IMR-90 (cell line): ENCODE measurements around the gene DCLK1. TPM values are rescaled to one million over a fixed set of nuclear protein-coding genes. Genes with fewer than 3 reads are reported as not detected.

Experiments
- ATAC-seq: fragments of 200-7000 bp; cut with Tn5 transposase; 2 replicates; pipeline ENCODE4 v1.9.1; 2020; ENCODE audit warnings: low read depth, mild to moderate bottlenecking, moderate library complexity
- BruUV-seq: library from RNA; stranded (reverse); fragments of 400-500 nt; replicated peaks from 2 replicates; lab custom pipeline; 2021; lab: Mats Ljungman, UMichigan
- CTCF ChIA-PET: fragments of 300-600 bp; formaldehyde crosslinking; extraction: SDS; loops from one replicate; lab custom pipeline; 2021; ENCODE audit warnings: antibody characterized with exemption; lab: Yijun Ruan, JAX
- POLR2A ChIA-PET: fragments of 300-600 bp; sonication (Branson Sonifier 250); formaldehyde crosslinking; loops from one replicate; lab custom pipeline; 2022; ENCODE audit warnings: antibody characterized with exemption; ENCODE audit not compliant: unreplicated experiment; lab: Charles Lee
- DNase-seq: peaks from one replicate; pipeline ENCODE4 v3.0.0; 2013
- H2AFZ ChIP-seq: replicated peaks from 2 replicates; pipeline ENCODE3; 2013; ENCODE audit warnings: low read length, mild to moderate bottlenecking; ENCODE audit not compliant: poor library complexity
- H2AK5ac ChIP-seq: 2 replicates; pipeline ENCODE4 v1.6.1; 2013; ENCODE audit warnings: low read depth, low read length, inconsistent platforms
- H2AK9ac ChIP-seq: replicated peaks from 2 replicates; pipeline ENCODE3; 2013; ENCODE audit warnings: mild to moderate bottlenecking, low read depth, low read length, moderate library complexity; ENCODE audit not compliant: poor library complexity
- H2BK120ac ChIP-seq: 2 replicates; pipeline ENCODE4 v1.6.1; 2013; ENCODE audit warnings: low read depth, low read length, inconsistent platforms
- H2BK15ac ChIP-seq: 3 replicates; pipeline ENCODE4 v1.6.1; 2013; ENCODE audit warnings: low read depth, low read length, inconsistent platforms
- H2BK20ac ChIP-seq: 2 replicates; pipeline ENCODE4 v1.6.1; 2013; ENCODE audit warnings: low read depth, mild to moderate bottlenecking, inconsistent platforms, low read length, moderate library complexity
- H2BK5ac ChIP-seq: 2 replicates; pipeline ENCODE4 v1.6.1; 2013; ENCODE audit warnings: mild to moderate bottlenecking, low read depth, low read length, inconsistent platforms; ENCODE audit not compliant: poor library complexity, severe bottlenecking
- H3K14ac ChIP-seq: replicated peaks from 2 replicates; pipeline ENCODE4 v1.6.1; 2013; ENCODE audit warnings: low read depth, low read length, inconsistent platforms
- H3K18ac ChIP-seq: 2 replicates; pipeline ENCODE4 v1.6.1; 2013; ENCODE audit warnings: low read depth, low read length, control low read depth
- H3K23ac ChIP-seq: 2 replicates; pipeline ENCODE4 v1.6.1; 2013; ENCODE audit warnings: low read depth, low read length, inconsistent platforms
- H3K27ac ChIP-seq: 2 replicates; pipeline ENCODE4 v1.5.1; 2013; ENCODE audit warnings: mild to moderate bottlenecking, control low read depth, low read length; ENCODE audit not compliant: insufficient read depth
- H3K27me3 ChIP-seq: 2 replicates; pipeline ENCODE4 v1.6.1; 2013; ENCODE audit warnings: low read length; ENCODE audit not compliant: control insufficient read depth, insufficient read depth
- H3K36me3 ChIP-seq: 2 replicates; pipeline ENCODE4 v1.6.1; 2013; ENCODE audit warnings: low read length, mixed read lengths; ENCODE audit not compliant: control insufficient read depth, insufficient read depth
- H3K4ac ChIP-seq: 2 replicates; pipeline ENCODE4 v1.6.1; 2013; ENCODE audit warnings: low read depth, low read length, inconsistent platforms
- H3K4me1 ChIP-seq: 2 replicates; pipeline ENCODE4 v1.6.1; 2013; ENCODE audit warnings: low read length, mixed read lengths; ENCODE audit not compliant: control insufficient read depth, insufficient read depth
- H3K4me2 ChIP-seq: 2 replicates; pipeline ENCODE4 v1.6.1; 2013; ENCODE audit warnings: low read depth, mild to moderate bottlenecking, control low read depth, low read length, moderate library complexity
- H3K4me3 ChIP-seq: 2 replicates; pipeline ENCODE4 v1.5.1; 2013; ENCODE audit warnings: low read depth, mild to moderate bottlenecking, control low read depth, low read length, moderate library complexity; ENCODE audit not compliant: insufficient read depth
- H3K56ac ChIP-seq: 2 replicates; pipeline ENCODE4 v1.6.1; 2013; ENCODE audit warnings: low read length, inconsistent platforms; ENCODE audit not compliant: insufficient read depth; ENCODE audit errors: extremely low read depth
- H3K79me1 ChIP-seq, 2 experiments: 2 replicates each; pipeline ENCODE4 v1.6.1; 2013; ENCODE audit warnings: low read length in 2 of 2, inconsistent platforms in 1 of 2, low read depth in 1 of 2
- H3K9ac ChIP-seq: 2 replicates; pipeline ENCODE4 v1.6.1; 2013; ENCODE audit warnings: low read depth, low read length, control low read depth
- H3K9me1 ChIP-seq: 2 replicates; pipeline ENCODE4 v1.6.1; 2013; ENCODE audit warnings: low read length, inconsistent platforms; ENCODE audit not compliant: insufficient read depth
- H3K9me3 ChIP-seq: 2 replicates; pipeline ENCODE4 v1.6.1; 2013; ENCODE audit warnings: low read length; ENCODE audit not compliant: control insufficient read depth, insufficient read depth
- H4K20me1 ChIP-seq: 2 replicates; pipeline ENCODE4 v1.6.1; 2013; ENCODE audit warnings: low read length, inconsistent platforms; ENCODE audit not compliant: insufficient read depth
- H4K5ac ChIP-seq: 2 replicates; pipeline ENCODE4 v1.6.1; 2013; ENCODE audit warnings: mild to moderate bottlenecking, low read depth, low read length, control low read depth
- H4K8ac ChIP-seq, 2 experiments: 2 replicates each; pipeline ENCODE4 v1.6.1; 2013; ENCODE audit warnings: low read depth in 2 of 2, low read length in 2 of 2, control low read depth in 1 of 2, inconsistent platforms in 1 of 2
- H4K91ac ChIP-seq: 2 replicates; pipeline ENCODE4 v1.6.1; 2013; ENCODE audit warnings: low read depth, low read length, inconsistent platforms; ENCODE audit not compliant: insufficient read depth
- CEBPB ChIP-seq: IDR thresholded peaks from 2 replicates; pipeline ENCODE4 v1.6.1; 2012; ENCODE audit warnings: low read depth, low read length, improper control_type of control experiment
- CHD1 ChIP-seq: IDR thresholded peaks from 2 replicates; pipeline ENCODE4 v1.6.1; 2012; ENCODE audit warnings: low read depth, low read length, improper control_type of control experiment
- FOS ChIP-seq: fragments of 150-350 bp; IDR thresholded peaks from 2 replicates; pipeline ENCODE4 v1.6.1; 2016; ENCODE audit warnings: low read depth, low read length
- MAFK ChIP-seq: IDR thresholded peaks from 2 replicates; pipeline ENCODE4 v1.6.1; 2012; ENCODE audit warnings: low read depth, low read length, improper control_type of control experiment
- MAZ ChIP-seq: IDR thresholded peaks from 2 replicates; pipeline ENCODE4 v1.6.1; 2012; ENCODE audit warnings: low read depth, mild to moderate bottlenecking, low read length, improper control_type of control experiment, moderate library complexity, borderline replicate concordance
- MXI1 ChIP-seq: IDR thresholded peaks from 2 replicates; pipeline ENCODE4 v1.6.1; 2012; ENCODE audit warnings: low read depth, mild to moderate bottlenecking, low read length, moderate library complexity, borderline replicate concordance
- NFE2L2 ChIP-seq: fragments of 150-350 bp; IDR thresholded peaks from 2 replicates; pipeline ENCODE4 v1.6.1; 2016; ENCODE audit warnings: low read depth, mild to moderate bottlenecking, low read length
- RAD21 ChIP-seq: IDR thresholded peaks from 2 replicates; pipeline ENCODE4 v1.6.1; 2012; ENCODE audit warnings: low read length, improper control_type of control experiment
- RCOR1 ChIP-seq: IDR thresholded peaks from 2 replicates; pipeline ENCODE4 v1.6.1; 2012; ENCODE audit warnings: mild to moderate bottlenecking, low read length, improper control_type of control experiment; ENCODE audit not compliant: insufficient replicate concordance
- RFX5 ChIP-seq: IDR thresholded peaks from 2 replicates; pipeline ENCODE4 v1.8.0; 2012; ENCODE audit warnings: low read depth, mild to moderate bottlenecking, low read length, moderate library complexity
- SMC3 ChIP-seq: fragments of 150-350 bp; IDR thresholded peaks from 2 replicates; pipeline ENCODE4 v1.6.1; 2016; ENCODE audit warnings: low read depth, mild to moderate bottlenecking, antibody characterized with exemption, low read length, moderate library complexity
- WGBS, 2 experiments: methylation state at CpG; one replicate each; pipeline versions ENCODE4 v1.1.5 to v1.1.7; 2013; ENCODE audit warnings: missing lambda C conversion rate in 2 of 2; ENCODE audit not compliant: insufficient read length in 1 of 2; ENCODE audit errors: extremely low coverage in 2 of 2; 5-methylcytosine and 5-hydroxymethylcytosine counted together
- dilution Hi-C: fragments of 300-500 bp; cut with HindIII; formaldehyde crosslinking; loops from one replicate; pipeline ENCODE4 v1.14.3; 2018; ENCODE audit warnings: low sequenced_read_pairs; ENCODE audit not compliant: unreplicated experiment
- in situ Hi-C: fragments of 300-500 bp; cut with MboI; formaldehyde crosslinking; loops from 3 replicates; pipeline ENCODE4 v1.14.3; 2019; ENCODE audit warnings: low sequenced_read_pairs, inconsistent platforms, mixed read lengths
- intact Hi-C: fragments of 100-400 bp; cut with micrococcal nuclease; formaldehyde crosslinking; loops from 2 replicates; pipeline ENCODE4 v1.10.0; 2022
- polyA plus RNA-seq, 3 experiments: library from polyadenylated mRNA; depleted of rRNA; stranded (reverse); fragments of >200 nt; gene quantifications; 2 replicates each; pipeline ENCODE4 v1.2.3, GENCODE V29; 2012; ENCODE audit warnings: low replicate concordance in 1 of 3
- total RNA-seq: library from RNA; depleted of rRNA; stranded (reverse); fragments of >200 nt; gene quantifications from 2 replicates; pipeline ENCODE4 v1.2.3, GENCODE V29; 2012
- TF ChIP-seq, protein P1 (sequence below): fragments of 150-350 bp; IDR thresholded peaks from 2 replicates; pipeline ENCODE4 v1.6.1; 2016; ENCODE audit warnings: low read depth, mild to moderate bottlenecking, low read length, moderate library complexity, borderline replicate concordance
- TF ChIP-seq, protein P2 (sequence below): conservative IDR thresholded peaks from 2 replicates; pipeline ENCODE4 v1.5.1; 2012; ENCODE audit warnings: mild to moderate bottlenecking, low read depth, low read length, improper control_type of control experiment
- TF ChIP-seq, protein P3 (sequence below): fragments of 150-350 bp; IDR thresholded peaks from 2 replicates; pipeline ENCODE4 v1.6.1; 2017; ENCODE audit warnings: mild to moderate bottlenecking, antibody characterized with exemption, low read length, low read depth

Gene DCLK1
- total and polyA plus RNA-seq, 2 of the 4 experiments (the other 2 are of a cell fraction), result under 0.01 to 0.02 TPM

DNA sequence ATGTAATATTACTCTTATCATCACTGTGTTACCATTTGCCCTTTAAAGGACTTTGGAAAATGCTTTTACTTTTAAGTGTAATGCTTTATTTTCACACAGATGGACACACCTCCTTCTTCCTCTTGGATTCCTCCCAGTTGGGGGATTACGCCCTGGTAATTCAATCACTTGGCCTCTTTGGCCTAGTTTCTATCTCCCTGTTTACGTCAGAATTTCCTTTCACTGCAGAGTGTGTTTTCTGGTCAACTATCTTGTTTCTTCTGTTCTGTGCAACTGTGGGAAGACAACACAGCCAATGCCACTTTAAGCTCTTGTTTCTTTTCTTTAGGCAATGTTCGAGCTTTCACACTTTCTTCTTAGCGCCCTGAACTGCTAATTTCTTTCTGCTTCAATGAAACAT lies 397.4 kb downstream of the DCLK1 start:
- Histone ChIP-seq H2AK9ac (no peak overlapping the region), H2AK5ac (no peak overlapping the region), H4K91ac (no peak overlapping the region), H3K27me3 (no peaks in the 10 kb centered on the region; the same call in 1 of the 2 replicates), H3K56ac (no peak overlapping the region), H3K36me3 (no peaks in the 10 kb centered on the region), H3K4me1 (no peaks in the 10 kb centered on the region), H3K18ac (no peak overlapping the region), H3K4me3 (no peak overlapping the region), H4K20me1 (no peaks in the 10 kb centered on the region), H3K14ac (no peak overlapping the region), H3K4me2 (no peak overlapping the region), H3K79me1 (no peaks in the 10 kb centered on the region), H3K27ac (no peak overlapping the region), H2BK15ac (no peak overlapping the region), H4K8ac (no peak overlapping the region), H3K23ac (no peak overlapping the region), H3K9ac (no peak overlapping the region), H2AFZ (no peak overlapping the region), H2BK120ac (no peak overlapping the region), H3K9me3 (no peaks in the 10 kb centered on the region), H3K9me1 (no peaks in the 10 kb centered on the region), H2BK5ac (no peak overlapping the region), H3K4ac (no peak overlapping the region), H4K5ac (no peak overlapping the region), H2BK20ac (no peak overlapping the region)
- POLR2A ChIA-PET, result no interaction called here
- CTCF ChIA-PET, result no interaction called here
- BruUV-seq, result no TSS peak
- dilution Hi-C loops, result no loop called here
- in situ Hi-C loops, result no loop called here
- DNase-seq (no peak), ATAC-seq (peak; percentile 49)
- intact Hi-C loops, result no loop called here
- TF ChIP-seq, protein P1, sequence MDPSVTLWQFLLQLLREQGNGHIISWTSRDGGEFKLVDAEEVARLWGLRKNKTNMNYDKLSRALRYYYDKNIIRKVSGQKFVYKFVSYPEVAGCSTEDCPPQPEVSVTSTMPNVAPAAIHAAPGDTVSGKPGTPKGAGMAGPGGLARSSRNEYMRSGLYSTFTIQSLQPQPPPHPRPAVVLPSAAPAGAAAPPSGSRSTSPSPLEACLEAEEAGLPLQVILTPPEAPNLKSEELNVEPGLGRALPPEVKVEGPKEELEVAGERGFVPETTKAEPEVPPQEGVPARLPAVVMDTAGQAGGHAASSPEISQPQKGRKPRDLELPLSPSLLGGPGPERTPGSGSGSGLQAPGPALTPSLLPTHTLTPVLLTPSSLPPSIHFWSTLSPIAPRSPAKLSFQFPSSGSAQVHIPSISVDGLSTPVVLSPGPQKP, result no peak
- no peak for TF ChIP-seq MAFK
- TF ChIP-seq, protein P2, sequence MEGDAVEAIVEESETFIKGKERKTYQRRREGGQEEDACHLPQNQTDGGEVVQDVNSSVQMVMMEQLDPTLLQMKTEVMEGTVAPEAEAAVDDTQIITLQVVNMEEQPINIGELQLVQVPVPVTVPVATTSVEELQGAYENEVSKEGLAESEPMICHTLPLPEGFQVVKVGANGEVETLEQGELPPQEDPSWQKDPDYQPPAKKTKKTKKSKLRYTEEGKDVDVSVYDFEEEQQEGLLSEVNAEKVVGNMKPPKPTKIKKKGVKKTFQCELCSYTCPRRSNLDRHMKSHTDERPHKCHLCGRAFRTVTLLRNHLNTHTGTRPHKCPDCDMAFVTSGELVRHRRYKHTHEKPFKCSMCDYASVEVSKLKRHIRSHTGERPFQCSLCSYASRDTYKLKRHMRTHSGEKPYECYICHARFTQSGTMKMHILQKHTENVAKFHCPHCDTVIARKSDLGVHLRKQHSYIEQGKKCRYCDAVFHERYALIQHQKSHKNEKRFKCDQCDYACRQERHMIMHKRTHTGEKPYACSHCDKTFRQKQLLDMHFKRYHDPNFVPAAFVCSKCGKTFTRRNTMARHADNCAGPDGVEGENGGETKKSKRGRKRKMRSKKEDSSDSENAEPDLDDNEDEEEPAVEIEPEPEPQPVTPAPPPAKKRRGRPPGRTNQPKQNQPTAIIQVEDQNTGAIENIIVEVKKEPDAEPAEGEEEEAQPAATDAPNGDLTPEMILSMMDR, result no peak
- no peak for TF ChIP-seq CHD1
- TF ChIP-seq RAD21, result no peak
- no peak for TF ChIP-seq MAZ
- TF ChIP-seq FOS, result no peak
- no peak for TF ChIP-seq SMC3
- no peak for TF ChIP-seq CEBPB
- TF ChIP-seq RCOR1, result no peak
- TF ChIP-seq NFE2L2, result no peak
- no peak for TF ChIP-seq MXI1
- TF ChIP-seq, protein P3, sequence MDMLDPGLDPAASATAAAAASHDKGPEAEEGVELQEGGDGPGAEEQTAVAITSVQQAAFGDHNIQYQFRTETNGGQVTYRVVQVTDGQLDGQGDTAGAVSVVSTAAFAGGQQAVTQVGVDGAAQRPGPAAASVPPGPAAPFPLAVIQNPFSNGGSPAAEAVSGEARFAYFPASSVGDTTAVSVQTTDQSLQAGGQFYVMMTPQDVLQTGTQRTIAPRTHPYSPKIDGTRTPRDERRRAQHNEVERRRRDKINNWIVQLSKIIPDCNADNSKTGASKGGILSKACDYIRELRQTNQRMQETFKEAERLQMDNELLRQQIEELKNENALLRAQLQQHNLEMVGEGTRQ, result no peak
- no peak for TF ChIP-seq RFX5
- WGBS, 2 experiments, result 56% methylated on average over 1 of the region's 4 CpGs; no CpG with 5 or more reads in 1 of the 2 experiments
